ES-I3 (cell line): Measurements from ENCODE around the gene NR3C2.

Experiments used
- H3K36me3 ChIP-seq: 2 replicates; pipeline ENCODE4 v1.6.1; 2013; ENCODE audit warnings: mild to moderate bottlenecking, low read length, control low read depth, moderate library complexity; ENCODE audit not compliant: insufficient read depth
- H3K4me1 ChIP-seq: 2 replicates; pipeline ENCODE4 v1.6.1; 2013; ENCODE audit warnings: mild to moderate bottlenecking, control low read depth, low read length; ENCODE audit not compliant: insufficient read depth
- H3K9ac ChIP-seq: 2 replicates; pipeline ENCODE4 v1.6.1; 2013; ENCODE audit warnings: low read depth, mild to moderate bottlenecking, low read length, moderate library complexity
- H3K9me3 ChIP-seq: 2 replicates; pipeline ENCODE4 v1.6.1; 2013; ENCODE audit warnings: mild to moderate bottlenecking, low read length, moderate library complexity; ENCODE audit not compliant: control insufficient read depth, insufficient read depth

The NR3C2 gene

DNA sequence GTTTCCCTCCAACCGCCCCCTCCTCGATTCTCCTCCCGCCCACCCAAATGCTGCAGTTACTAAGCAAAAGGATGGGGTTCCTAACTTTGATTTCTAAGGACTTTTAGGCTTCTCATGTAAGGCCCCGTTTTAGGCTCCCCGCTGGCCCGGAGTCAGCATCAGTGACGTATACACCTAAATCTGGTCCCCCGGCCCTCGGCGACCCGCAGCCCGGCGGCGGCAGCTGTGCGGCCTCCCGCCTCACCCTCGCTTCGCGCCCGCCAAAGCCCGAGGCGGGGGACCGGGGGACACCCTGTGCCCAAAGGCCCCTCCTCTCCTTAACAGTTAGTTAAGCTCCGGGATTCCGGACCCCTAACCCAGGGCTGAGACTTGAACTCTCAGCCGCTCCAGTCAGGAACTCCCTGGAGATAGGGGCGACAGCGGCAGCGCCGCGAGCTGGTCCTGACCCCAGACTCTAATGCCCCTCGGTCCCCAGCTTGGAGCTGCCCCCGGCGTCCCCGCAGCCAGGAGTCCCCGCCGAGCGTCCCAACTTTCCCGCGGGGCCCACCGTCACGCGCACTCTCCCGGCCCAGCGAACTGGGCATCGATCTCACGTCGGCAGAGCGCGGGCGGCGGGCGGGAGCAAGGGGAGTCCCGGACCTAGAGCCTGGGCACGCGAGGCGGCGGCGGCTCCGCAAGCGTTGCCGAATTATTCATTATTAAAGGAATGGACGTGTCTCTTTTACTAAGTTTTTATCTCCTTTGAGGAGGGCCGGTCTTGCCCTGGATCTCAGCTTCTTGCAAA lies 1.5 kb upstream of the NR3C2 start:
- no peaks in the 10 kb centered on the region for H3K36me3 ChIP-seq
- peaks cover 4% of the 10 kb centered on the region; the same call in 1 of the 2 replicates for H3K4me1 ChIP-seq
- H3K9me3 ChIP-seq: no peaks in the 10 kb centered on the region
- H3K9ac ChIP-seq: peak overlapping the region; percentile 85; the same call in 1 of the 2 replicates

DNA sequence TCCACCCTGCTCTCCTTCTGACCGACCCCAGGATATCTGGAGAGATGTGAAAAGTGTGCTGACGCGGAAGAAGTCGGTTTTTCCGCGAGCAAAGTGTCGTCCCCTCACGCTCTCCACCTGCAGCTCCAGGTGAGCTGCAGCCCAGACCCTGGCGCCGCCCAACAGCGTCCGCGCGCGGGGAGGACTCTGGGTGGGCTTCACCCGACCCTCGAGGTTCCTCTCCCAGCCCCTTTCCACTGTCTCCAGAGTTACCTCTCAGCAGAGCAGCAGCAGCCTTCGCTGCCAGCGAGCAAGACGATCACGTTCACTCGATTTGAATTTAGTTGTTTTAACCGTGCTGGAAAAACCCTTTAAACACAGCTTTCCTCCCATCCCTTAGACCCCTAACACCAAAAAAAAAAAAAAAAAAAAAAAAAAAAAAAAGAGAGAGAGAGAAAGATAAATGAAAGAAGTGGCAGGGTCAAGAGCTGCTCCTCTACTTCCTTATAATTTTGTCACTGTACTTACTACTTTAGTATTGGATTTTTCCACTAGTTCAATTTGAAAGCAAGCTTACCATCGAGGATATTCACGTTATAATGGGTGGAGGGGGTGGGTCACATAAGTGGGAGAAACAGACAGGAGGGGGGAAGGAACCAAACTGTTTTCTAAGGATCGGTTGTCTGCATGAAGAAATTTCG lies 758 bp upstream of the NR3C2 start:
- Histone ChIP-seq H3K4me1 (peaks cover 4% of the 10 kb centered on the region; the same call in 1 of the 2 replicates), H3K36me3 (no peaks in the 10 kb centered on the region), H3K9ac (peak overlapping the region; percentile 85), H3K9me3 (no peaks in the 10 kb centered on the region)

DNA sequence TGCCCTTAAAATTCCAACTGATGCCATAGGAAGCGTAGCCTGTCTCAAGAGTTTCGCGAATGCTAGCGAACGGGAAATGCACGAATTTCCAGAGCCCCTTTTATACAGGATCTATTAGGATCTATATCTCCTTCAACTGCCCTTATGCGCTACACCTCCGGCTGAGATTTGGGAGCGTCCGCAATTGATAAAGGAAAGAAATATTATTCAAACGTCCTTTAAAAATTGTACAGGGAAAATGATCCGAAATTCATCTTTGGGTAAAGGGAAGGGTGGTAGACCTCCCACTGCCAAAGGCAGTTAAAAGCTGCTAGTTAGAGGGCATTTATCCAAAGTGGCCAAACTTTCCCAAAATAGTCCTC lies 609 bp downstream of the NR3C2 start:
- Histone ChIP-seq H3K4me1 (peaks cover 4% of the 10 kb centered on the region; the same call in 1 of the 2 replicates), H3K36me3 (no peaks in the 10 kb centered on the region), H3K9ac (peak overlapping the region; percentile 58), H3K9me3 (no peaks in the 10 kb centered on the region)

DNA sequence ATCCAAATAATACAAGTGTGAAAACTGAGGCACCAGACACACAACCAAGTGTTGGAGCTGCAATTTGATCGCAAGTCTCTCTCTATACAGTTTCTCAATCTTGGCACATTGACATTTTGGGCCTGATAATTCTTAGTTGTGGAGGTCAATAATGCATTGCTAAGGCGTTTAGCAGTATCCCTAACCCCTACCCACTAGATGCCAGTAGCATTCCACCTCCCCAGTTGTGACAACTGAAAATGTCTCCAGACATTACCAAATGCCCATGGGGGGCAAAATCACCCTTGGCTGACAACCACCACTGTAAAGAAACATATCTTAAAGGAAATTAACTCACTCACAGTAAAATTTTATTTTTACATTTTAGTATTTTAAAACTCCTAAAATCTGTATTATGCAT lies 4.2 kb downstream of the NR3C2 start:
- Histone ChIP-seq H3K4me1 (peaks cover 4% of the 10 kb centered on the region; the same call in 1 of the 2 replicates), H3K9me3 (no peaks in the 10 kb centered on the region), H3K36me3 (no peaks in the 10 kb centered on the region), H3K9ac (no peak overlapping the region)

DNA sequence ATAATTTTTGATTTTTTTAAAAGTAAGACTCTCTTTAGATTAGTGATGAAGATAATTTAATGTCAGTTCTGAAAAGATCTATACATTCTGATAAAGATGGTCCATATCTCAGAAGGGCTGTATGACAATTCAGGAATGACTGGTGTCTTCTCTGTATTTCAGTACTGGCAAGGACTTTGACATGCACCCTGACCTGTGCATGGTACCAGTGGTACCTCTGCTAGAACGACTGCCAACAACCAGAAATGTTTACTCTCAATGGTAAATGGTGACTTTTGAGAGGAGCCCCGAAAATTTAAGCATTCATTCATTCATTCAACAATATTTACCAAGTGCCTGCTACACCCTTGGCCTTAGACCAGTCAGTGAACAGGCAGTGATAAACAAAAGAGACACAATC lies 4.8 kb downstream of the NR3C2 start:
- no peak overlapping the region for H3K9ac ChIP-seq
- H3K36me3 ChIP-seq: no peaks in the 10 kb centered on the region
- H3K4me1 ChIP-seq: peaks cover 4% of the 10 kb centered on the region; the same call in 1 of the 2 replicates
- H3K9me3 ChIP-seq: no peaks in the 10 kb centered on the region

DNA sequence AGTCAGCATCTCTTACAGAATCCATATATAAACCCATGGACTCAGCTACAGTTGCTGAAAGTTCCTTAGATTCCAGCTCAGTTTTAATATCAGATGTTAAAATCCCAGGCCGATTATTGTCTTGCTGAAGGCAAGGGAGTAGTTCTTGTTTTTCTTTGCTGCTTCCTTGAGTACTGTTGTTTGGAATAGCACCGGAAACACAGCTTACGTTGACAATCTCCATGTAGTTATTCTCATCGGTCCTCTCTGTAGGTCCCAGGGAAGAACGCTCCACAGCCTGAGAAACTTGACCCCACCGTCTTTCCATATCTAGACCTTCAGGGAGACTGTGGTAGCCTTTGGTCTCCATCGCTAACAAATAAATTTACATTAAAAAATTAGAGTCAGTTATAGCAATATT lies 5.7 kb downstream of the NR3C2 start:
- Histone ChIP-seq H3K9ac (no peak overlapping the region), H3K9me3 (no peaks in the 10 kb centered on the region), H3K4me1 (peaks cover 4% of the 10 kb centered on the region; the same call in 1 of the 2 replicates), H3K36me3 (no peaks in the 10 kb centered on the region)

DNA sequence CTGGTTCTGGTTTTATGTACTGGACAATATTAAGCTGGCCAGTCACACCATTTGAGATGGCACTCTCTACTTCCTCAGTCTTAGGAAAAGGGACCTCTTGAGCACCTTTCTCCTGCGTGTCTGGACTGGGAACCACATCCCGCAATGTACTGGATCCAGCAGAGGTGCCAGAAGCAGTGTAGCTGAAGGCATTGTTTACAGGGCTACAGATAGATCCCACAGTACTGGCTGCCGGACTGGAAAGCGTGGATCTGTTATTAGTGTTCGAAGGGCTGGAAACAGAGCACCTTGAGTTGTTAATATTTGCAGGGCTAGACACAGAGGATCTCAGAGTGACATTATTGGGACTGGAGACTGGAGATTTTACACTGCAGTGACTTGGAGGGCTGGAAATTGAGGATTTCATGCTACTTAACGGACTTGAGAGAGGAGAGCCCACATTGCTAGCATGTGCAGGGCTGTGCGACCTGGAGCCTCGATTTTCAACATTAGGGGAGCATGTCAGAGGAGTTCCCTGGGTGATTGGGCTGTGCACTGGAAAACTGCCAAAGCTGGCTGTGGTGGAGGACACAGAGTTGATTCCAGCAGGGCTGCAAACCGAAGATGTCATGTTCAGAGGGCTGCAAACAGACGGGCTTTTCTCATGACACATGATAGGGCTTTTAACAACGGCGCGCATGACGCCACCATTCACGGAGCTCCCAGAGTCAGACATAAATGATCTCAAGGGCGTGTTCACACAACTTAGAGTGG lies 6.4 kb downstream of the NR3C2 start:
- Histone ChIP-seq H3K4me1 (peaks cover 4% of the 10 kb centered on the region; the same call in 1 of the 2 replicates), H3K36me3 (no peaks in the 10 kb centered on the region), H3K9me3 (no peaks in the 10 kb centered on the region), H3K9ac (no peak overlapping the region)

DNA sequence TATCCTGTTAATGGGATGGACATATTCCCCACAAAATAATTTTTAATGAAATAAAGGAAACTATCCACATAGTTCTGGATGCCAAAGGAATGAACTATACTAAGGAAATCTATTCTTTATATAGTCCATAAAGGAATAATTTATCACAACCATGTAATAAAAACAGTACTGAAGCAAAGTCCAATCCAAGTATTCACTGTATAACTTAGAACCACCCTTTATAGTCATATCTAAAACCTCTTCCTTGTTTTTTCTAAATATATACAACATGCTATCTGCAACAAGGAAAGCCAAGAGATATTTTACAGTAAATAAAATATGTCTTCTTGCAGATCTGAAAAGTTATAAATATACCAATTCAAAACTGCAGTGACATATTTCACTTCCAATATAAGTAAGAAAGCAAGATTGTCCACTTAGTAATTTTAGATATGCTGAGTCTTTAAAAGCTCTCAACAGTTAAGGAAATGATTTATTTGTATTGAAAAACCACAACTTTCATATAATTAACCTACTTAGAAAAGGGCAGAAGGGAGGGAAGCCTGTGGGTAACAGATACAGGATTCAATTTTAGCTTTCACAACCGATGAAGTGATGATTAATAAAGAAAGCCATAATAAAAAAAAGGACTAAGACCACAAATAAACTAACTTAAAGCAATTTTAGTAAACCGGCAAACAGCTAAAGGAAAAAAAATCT lies 8.0 kb downstream of the NR3C2 start:
- no peaks in the 10 kb centered on the region for H3K9me3 ChIP-seq
- H3K9ac ChIP-seq: no peak overlapping the region
- H3K4me1 ChIP-seq: no peaks in the 10 kb centered on the region
- no peaks in the 10 kb centered on the region for H3K36me3 ChIP-seq

DNA sequence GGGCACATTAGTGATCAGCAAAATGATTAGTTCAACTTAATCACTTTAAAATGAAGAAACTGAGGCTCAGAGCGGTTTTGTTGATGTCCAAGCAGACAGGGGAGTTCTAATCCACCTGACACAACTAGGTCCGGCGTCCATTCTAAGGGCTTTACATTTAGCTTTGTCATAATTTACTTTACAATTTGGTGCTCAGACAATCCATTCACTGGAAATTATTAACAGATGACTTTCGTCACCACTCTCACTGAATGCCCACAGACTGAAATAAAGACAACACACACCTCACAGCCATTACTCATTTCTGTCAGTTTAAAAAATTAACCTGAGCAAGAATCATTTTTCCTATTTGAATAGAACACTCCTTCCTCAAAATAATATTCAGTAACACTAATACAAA lies 10.8 kb downstream of the NR3C2 start:
- no peaks in the 10 kb centered on the region for H3K9me3 ChIP-seq
- no peak overlapping the region for H3K9ac ChIP-seq
- no peaks in the 10 kb centered on the region for H3K36me3 ChIP-seq
- no peaks in the 10 kb centered on the region for H3K4me1 ChIP-seq

DNA sequence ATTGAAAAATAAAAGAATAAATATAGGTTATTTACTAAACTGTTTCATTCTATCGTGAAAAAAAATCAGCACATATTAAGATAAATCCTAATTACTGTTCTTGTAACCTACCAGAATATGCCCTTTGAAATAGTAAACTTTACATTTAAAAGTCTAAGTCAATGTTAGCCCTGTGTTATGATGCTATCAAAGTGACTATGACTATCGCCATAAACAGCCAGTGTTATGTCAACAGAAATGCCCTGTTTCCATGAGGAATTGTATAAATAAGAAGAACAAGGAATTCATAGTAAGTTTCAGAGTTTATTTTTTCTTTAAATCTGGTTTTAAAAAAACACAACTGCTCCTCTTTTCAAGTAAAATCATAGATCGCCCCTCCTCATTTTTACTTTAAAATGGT lies 11.4 kb downstream of the NR3C2 start:
- Histone ChIP-seq H3K36me3 (no peaks in the 10 kb centered on the region), H3K9me3 (no peaks in the 10 kb centered on the region), H3K9ac (no peak overlapping the region), H3K4me1 (no peaks in the 10 kb centered on the region)

DNA sequence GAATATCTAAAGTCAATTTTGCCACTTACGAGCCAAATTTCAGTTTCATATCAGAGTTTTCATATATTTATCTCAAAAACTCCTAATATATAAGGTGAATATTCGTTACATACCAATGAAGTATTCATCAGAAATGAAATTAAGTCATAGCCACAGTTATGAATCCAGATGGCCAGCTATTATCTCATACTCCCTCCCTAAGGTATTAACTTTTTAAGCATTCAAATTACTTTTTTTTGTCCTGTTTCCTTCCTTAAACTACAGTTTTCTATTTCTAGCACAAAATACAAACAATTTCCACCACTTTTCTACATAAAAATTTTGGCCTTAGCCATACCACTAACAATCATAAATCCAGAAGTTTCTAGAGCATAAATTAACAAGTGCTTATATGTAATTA lies 13.0 kb downstream of the NR3C2 start:
- no peaks in the 10 kb centered on the region for H3K36me3 ChIP-seq
- H3K9ac ChIP-seq: no peak overlapping the region
- no peaks in the 10 kb centered on the region for H3K4me1 ChIP-seq
- H3K9me3 ChIP-seq: no peaks in the 10 kb centered on the region

DNA sequence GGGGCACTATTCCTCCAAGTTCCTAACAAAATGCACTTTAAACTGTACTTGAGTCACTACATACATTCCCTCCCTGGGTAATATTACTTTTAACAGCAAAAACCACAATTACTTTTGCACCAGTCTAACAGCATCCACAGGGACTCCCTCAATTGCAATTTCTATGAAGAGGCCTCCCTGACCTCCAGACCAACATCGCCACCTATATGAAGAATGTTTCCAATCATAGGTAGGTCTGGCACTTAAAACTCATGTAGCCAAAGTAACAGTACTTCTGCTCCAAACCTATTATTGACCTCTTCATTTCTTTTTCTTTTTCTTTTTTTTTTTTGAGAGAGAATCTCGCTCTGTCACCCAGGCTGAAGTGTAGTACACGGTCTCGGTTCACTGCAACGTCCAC lies 15.6 kb downstream of the NR3C2 start:
- no peak overlapping the region for H3K9ac ChIP-seq
- H3K4me1 ChIP-seq: no peaks in the 10 kb centered on the region
- H3K9me3 ChIP-seq: no peaks in the 10 kb centered on the region
- H3K36me3 ChIP-seq: no peaks in the 10 kb centered on the region

DNA sequence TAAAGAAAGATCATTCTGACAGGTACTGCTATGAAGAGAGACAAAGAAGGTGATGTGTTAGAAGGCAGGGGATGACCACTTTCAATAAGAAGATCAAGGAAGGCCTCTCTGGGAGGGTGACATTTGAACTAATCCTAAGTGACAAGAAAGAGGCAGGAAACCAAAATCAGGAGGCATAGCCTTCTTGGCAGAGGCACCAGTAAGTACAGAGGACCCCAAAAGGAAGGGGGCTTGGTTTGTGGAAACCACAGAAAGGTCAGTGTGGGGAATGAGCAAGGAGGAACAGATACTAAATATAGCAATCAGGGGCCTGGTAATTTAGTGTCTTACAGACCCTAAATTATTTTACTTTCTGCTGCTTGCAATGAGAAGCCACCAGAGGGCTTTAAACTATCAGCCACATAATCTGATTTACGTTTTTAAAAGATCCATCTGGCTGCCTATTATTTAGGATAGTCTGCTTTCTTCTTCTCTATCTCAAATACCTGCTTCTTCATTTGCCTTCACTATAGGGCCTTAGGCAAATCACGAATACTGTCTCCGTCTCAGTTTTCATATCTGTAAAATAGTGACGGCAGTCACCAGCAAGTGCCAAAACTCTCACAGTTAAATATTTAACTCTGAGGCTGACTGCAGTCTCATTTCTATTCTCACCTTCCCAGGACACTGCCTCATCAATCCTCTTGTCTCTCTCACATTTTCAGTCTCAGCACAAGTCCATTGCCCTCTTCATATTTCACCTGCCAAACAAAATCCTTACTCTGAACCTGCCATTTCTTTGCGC lies 16.7 kb downstream of the NR3C2 start:
- Histone ChIP-seq H3K36me3 (no peaks in the 10 kb centered on the region), H3K9ac (no peak overlapping the region), H3K9me3 (no peaks in the 10 kb centered on the region), H3K4me1 (no peaks in the 10 kb centered on the region)
